Astrocyte (in vitro differentiated cells and primary cell): ENCODE results near the gene LMF1.

Experiments used
- CTCF ChIP-seq: IDR thresholded peaks from 2 replicates; pipeline ENCODE4 v1.5.1; 2011; ENCODE audit warnings: low read depth, mild to moderate bottlenecking, inconsistent platforms, low read length, moderate library complexity; ENCODE audit not compliant: insufficient read depth
- EZH2 ChIP-seq: IDR thresholded peaks from 2 replicates; pipeline ENCODE4 v1.6.1; 2012; ENCODE audit warnings: mild to moderate bottlenecking, low read length, inconsistent platforms; ENCODE audit not compliant: insufficient read depth

- TF ChIP-seq CTCF (no peak), EZH2 (no peak)
Measured at GRCh38 chr16:879986-880385, 90.8 kb downstream of the LMF1 start.
